GM18951 (cell line): Measurements from ENCODE around the gene TMEM117.
"Not testable (repeated sequence)": the region's sequence is repeated elsewhere in the genome, so short reads cannot be mapped to it uniquely, and the experiment has no call there.

Experiments used
- POLR2A ChIP-seq: IDR thresholded peaks from 4 replicates; pipeline ENCODE4 v1.6.1; 2011; ENCODE audit warnings: mild to moderate bottlenecking; ENCODE audit not compliant: insufficient read length, insufficient read depth; ENCODE audit errors: extremely low read depth
- in situ Hi-C: fragments of 300-500 bp; cut with MboI; formaldehyde crosslinking; loops from one replicate; pipeline ENCODE4 v1.12.0; 2022; ENCODE audit warnings: low sequenced_read_pairs, mixed read lengths, inconsistent platforms; ENCODE audit not compliant: unreplicated experiment

TMEM117 gene

DNA sequence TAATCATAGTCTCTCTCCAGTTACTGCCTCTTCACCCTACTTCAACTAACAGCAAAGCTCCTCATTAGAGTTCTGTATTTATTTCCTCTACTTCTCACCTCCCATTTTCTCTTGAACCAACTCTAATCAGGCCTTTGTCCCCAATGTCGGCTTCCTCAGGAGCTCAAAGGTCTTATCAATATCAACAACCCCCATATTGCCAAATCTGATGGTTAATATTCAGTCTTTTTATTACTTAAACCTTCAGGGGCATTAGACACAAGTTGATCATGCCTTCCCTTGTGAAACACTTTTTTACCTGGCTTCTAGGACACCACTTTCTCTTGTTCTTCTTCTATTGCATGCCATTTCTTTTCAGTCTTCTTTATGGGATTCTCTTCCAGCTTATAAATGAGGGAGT is 531.3 kb downstream of the TMEM117 start:
- in situ Hi-C loops: no loop called here
- TF ChIP-seq POLR2A: no peak

DNA sequence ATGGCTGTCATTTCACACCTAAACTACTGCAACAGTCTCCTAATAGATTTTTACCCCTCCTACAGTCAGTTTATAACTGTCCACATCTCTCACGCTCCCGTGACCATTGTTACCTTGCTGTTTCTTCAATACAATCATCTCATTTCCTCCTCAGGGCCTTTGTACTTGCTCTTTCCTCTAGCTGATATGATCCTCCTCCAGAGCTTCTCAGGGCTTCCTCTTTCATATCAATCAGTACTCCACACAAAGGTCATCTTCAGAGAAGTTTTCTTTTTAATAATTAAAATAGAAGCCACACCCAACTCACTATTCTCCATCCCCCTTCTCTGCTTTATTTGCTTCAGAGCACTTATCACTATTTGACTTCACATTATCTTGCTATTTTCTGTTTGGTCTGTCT is 532.0 kb downstream of the TMEM117 start:
- in situ Hi-C loops: no loop called here
- no peak for TF ChIP-seq POLR2A

DNA sequence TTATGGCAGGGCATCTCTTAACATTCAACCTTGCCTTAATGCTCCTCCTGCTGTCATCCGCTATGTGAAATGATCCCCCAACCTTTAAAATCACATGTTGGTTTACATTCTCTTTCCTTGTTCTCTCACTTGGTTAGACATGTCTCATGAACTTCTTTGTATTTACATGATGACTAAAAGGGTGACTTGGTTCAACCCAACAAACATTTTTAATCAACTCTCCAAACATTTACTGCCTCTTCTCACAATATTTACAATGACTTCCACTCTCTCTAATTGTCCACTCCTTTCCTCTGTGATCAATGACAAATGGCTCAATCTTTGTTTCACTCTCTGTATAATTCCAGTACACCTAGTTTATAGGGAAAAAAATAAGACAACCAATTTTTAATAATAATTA is 534.1 kb downstream of the TMEM117 start:
- TF ChIP-seq POLR2A: no peak
- in situ Hi-C loops: no loop called here

DNA sequence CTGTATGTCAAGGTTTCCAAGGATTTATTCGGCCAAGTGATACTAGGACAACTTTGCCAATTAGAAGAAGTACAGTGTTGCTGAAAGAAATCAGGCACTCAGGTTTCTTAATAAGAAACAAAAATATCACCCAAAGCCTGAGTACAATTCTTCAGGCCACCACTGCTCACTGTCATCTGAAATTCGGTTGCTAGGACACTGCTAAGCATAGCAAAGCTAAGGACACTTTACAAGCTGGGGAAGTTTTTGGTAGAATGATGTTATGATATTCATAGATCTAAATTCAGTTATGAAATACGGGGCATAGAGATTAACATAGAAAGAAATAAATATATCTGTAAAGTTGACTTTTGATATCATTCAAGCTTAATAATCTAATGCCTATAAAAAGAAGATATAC is 535.1 kb downstream of the TMEM117 start:
- TF ChIP-seq POLR2A: no peak

DNA sequence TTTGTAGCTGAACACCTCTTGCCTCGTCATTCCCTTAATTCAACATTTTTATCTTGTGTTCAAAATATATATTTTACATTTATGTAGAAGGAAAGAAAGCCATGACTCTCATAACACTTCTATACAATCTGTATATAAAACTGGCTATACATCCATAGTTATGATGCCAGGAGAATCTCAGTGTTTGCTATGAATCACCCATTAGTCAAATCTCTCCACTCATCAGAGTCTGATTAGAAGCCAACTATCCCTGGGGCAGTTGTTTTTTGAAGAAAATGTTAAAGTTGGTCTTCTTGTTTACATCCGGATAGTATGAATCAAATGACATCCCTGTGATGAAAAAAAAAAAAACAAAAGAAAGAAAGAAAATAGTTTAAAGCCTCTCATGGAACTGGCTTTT is 536.4 kb downstream of the TMEM117 start:
- in situ Hi-C loops: no loop called here
- no peak for TF ChIP-seq POLR2A

More for the DNA sequence above, 535.1 kb downstream of the TMEM117 start:
- in situ Hi-C loops: no loop called here

DNA sequence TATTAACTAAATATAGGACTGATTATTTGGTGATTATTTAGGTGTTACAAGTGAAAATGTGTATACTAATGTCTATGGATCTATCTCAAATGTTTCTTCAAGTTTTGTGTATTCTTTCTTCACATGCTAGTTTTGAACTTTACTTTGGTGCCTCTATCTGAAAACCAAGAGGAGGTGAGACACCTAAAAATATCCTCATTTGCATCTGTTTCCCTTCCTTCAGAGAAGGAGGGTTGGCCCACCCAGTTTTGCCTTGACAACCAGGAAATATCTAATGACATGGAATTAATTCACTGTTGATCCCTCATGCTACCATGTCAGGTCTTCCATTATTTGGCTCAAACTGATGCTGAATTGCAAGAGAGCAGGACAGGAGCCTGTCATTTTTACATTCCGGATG is 539.8 kb downstream of the TMEM117 start:
- in situ Hi-C loops: no loop called here
- no peak for TF ChIP-seq POLR2A

DNA sequence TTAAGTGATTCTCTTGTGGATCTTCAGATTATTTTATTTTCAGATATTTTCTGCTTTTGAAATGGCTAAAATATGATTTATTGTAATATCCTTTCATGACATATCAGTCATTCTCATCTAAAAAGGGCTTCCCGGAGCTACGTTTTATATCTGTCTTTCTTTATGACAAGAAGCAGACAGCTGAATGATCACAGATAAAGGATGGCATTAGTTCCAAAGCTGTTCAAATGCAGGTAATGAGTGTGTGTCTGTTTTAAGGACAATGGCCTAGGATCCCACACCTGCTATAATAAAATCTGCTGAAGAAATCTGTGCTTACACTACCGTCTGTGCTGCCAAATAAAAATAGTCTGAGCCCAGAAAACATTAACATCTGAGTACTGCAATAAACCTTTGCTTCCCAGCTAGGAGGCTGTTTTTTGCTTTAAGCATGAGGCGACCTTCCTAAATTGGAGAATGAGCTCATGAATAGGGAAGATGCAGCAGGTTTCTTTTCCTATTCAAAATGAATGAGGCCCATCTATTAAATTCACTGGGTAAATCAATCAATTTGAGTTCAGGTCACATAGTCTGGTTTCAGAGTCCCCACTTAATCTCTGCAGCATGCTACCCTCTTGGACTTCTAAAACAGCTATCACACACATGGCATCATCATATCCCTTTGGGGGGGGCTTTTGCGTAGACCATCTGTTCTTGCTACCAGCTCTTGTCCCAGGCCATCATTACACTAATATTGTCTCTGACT is 541.7 kb downstream of the TMEM117 start:
- no peak for TF ChIP-seq POLR2A
- in situ Hi-C loops: no loop called here

DNA sequence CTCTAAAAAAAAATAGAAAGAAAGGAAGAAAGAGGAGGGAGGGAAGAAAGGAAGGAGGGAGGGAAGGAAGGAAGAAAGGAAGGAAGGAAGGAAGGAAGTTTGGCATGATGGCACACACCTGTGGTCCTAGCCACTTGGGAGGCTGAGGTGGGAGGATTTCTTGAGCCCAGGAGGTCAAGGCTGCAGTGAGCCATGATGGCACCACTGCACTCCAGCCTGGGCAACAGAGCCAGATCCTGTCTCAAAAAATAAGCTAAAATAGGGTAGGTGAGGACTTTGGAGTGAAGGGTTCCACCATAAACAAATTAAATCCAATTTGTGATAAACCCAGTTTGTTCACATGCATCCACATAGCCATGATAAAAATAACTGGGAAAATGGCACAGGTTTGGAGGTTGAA is 543.2 kb downstream of the TMEM117 start:
- in situ Hi-C loops: not testable (repeated sequence)

DNA sequence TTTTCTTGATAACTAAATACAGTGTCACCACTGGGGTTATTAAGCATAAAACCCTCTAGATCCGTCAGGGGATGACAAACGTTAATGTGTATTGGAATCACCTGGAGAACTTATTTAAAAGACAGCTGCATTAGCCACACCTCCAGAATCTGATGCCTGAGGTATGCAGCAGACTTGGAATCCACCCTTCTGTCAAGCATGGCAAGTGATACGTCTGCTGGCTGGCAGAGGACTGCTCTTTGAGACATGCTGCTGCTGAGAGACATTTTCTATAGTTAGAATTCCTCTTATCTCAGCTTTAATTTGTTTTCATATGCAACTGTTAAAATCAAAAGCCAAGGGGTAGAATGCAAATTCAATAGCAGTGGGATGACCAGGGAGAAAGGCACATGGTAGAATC is 544.0 kb downstream of the TMEM117 start:
- in situ Hi-C loops: no loop called here
- no peak for TF ChIP-seq POLR2A

DNA sequence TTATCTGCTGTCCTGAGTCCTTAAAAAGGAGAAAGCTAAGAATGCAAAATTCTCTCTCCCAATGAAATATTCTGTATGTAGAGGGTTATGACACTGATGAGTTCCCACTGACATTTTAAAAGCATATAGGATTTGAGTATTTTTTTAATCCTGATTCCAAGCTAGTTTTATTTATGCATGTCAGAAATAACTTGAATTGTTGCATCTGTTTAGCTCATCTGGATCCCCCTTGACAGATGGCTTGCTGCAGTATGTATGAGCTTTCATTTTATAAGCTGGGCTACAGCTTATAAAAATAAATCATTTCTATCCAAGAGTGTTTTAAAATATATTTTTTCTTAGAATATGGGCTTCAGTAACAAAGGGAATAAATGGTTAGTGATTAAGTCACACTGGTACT is 545.0 kb downstream of the TMEM117 start:
- in situ Hi-C loops: no loop called here
- TF ChIP-seq POLR2A: no peak

DNA sequence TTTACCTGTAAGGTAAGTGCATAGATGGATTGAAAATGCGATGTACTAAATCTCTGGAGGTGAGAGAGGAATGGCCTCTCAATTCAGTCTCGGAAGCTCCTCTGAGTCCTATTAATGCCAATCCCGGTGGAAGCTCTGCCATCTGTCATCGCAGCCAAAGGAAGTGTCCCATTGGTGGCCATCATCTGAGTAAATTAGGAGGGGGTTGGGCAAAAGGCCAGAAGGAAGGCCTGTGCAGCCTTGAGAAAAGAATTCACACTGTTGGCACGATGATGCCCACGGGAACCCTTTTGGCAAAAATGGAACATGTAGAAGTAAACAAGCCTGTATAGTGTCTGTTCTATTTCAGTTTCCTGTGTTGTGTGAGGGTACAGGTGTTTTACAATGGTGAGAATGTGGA is 545.5 kb downstream of the TMEM117 start:
- TF ChIP-seq POLR2A: no peak
- in situ Hi-C loops: no loop called here

DNA sequence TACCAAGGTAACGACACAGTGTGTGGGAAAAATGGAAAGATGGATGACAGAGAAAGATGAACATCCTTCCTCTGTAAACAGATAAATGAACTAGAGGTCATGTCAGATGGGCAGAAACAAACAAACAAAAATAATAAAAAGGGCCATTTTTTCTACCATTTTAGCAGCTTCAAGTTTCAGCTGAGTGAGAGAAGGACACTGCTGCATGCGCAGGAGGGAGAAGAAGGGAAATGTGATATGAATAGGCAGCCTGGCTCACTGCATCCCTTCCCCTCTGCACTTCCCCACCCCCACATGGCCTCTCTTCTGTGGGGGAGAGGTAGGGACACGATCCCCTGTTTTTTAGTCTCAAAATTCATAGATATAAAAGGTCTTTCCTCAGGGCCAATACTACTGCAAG is 548.3 kb downstream of the TMEM117 start:
- in situ Hi-C loops: no loop called here
- no peak for TF ChIP-seq POLR2A

DNA sequence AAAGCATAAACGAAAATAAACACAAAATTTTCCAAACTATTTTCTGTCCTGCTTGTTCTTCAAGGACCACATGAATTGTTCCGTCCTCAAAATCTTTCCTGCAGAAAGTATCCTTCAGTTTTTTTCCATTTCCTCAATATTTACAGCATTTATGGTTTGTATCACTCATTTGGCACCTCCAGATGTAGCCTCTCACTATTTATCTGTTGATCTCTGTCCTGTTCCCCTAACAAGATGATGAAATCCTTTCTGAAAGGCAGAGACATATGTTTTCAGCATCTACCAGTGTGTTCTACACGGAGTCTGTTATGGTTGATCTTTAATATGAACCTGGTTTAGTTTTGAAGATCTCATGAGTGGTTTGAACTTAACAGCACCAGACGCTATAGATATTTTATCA is 550.1 kb downstream of the TMEM117 start:
- in situ Hi-C loops: no loop called here

DNA sequence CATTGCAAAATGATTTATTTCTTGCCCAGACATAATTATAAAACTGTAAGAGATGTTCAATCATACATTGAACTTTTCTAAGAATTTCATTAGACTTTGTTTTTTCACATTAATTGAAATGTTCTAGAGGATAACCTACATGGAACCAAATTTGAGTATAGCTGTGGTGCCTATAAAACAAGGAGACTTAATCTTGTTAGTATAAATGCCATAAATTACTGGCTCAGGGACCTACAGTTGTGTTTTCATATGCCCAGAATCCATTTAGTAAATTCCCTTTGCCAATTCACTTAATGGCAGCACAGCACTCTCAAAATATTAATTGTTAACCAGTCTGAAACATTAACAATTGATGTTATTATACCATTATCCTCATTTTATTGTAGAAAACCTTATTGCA is 551.7 kb downstream of the TMEM117 start:
- TF ChIP-seq POLR2A: no peak
- in situ Hi-C loops: no loop called here

More for the DNA sequence above, 550.1 kb downstream of the TMEM117 start:
- TF ChIP-seq POLR2A: no peak

DNA sequence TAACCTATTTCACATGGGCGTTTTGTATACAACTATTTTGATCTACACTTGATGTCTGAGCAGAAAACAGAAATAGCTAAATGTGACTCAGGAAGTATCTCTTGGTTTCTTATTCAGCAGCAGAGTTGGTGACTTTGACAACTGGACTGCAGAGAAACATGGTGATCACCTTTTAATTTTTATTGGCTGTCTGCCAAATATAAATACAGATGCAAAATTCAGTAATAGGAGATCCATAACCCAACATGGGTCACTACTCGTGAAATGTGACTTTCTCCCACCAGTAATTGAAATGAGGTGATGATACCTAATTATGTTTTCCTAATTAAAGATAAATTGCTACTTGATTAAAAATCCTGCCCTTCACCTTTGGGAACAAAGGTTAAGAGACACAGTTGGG is 553.2 kb downstream of the TMEM117 start:
- no peak for TF ChIP-seq POLR2A

More for the DNA sequence above, 553.2 kb downstream of the TMEM117 start:
- in situ Hi-C loops: no loop called here
